ENCODE data around the gene PPDPF. TPM values are rescaled to one million over a fixed set of nuclear protein-coding genes. Genes with fewer than 3 reads are reported as not detected.

The PPDPF gene
- polyA plus RNA-seq, 1 donor (not counting 4 experiments of a cell fraction or from before 2014, with no cell fraction given): 8.8 TPM

DNA sequence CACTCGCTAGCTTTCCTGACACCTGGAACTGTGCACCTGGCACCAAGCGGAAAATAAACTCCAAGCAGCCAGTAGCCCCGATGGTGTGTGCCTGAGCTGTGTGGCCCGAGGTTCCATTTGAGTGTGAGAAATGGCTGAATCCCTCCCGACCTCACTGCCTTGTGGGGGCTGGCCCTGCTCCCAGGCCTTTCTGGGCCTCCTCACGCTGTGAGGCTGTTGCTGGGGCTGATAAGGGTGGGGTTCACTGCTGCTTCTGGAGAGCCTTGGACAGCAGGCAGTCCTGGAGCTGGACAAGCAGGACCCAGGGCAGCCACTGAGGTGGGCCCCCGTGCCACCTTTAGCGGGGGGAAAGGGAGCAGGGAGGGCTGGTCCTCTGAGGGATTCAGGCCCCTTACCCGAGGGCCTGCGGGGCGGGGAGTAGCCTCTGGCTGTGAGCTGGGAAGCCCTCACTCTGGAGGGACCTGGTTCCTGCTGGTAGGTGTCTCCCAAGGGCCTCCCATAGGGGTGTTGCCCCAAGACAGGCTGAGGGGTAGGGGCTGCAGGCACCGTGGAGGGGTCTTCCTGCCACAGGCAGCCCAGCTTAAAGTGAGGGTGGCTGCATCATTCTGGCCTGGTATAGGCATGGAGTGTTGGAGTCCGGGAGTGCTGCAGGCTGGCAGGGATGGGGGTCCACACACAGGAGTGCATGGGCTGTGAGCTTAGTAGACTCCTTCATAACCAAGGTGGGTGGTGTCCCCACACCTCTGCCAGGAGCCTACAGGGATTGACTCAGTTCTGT, 1.7 kb downstream of the PPDPF start:
- Histone ChIP-seq H3K27me3 (ENCODE audit: control insufficient read depth, extremely low read depth, insufficient read depth, low read length) (no peaks in the 10 kb centered on the region), H3K9me3 (ENCODE audit: control insufficient read depth, low read depth, low read length) (peaks cover 6% of the 10 kb centered on the region), H3K4me1 (ENCODE audit: control insufficient read depth, extremely low read depth, insufficient read depth, low read length) (peaks cover 10% of the 10 kb centered on the region), H3K27ac (ENCODE audit: control insufficient read depth, insufficient read depth, low read length) (no peak overlapping the region), H3K9ac (ENCODE audit: control insufficient read depth, extremely low read depth, insufficient read depth, low read length) (peak overlapping the region; percentile 4), H3K9me1 (ENCODE audit: control insufficient read depth, extremely low read depth, insufficient read depth, low read length) (no peaks in the 10 kb centered on the region), H3K79me2 (ENCODE audit: control insufficient read depth, insufficient read depth, low read length) (peaks cover 20% of the 10 kb centered on the region), H3K4me2 (ENCODE audit: control insufficient read depth, extremely low read depth, insufficient read depth, low read depth, low read length) (peak overlapping the region; percentile 53), H3K36me3 (ENCODE audit: control insufficient read depth in 2 of 2, extremely low read depth in 1 of 2, insufficient read depth in 2 of 2, low read length in 2 of 2) (peaks cover 11 to 19% of the 10 kb centered on the region in 2 experiments), H4K20me1 (ENCODE audit: control insufficient read depth, extremely low read depth, insufficient read depth, low read length) (peaks cover 16% of the 10 kb centered on the region), H2AFZ (ENCODE audit: control insufficient read depth, low read length) (no peak overlapping the region), H3K4me3 (ENCODE audit: control insufficient read depth in 2 of 3, extremely low read depth in 1 of 3, insufficient read depth in 2 of 3, low read depth in 1 of 3, low read length in 3 of 3) (peak overlapping the region; percentile 26 to 96 (median 72))
- dilution Hi-C loops (cut with MboI; ENCODE audit: extremely low pct_ligation_motif_present, low sequenced_read_pairs): no loop called here
- FAIRE-seq: no peak
- no peak for DNase-seq (ENCODE audit: low read depth, low spot score)
- no peak for TF ChIP-seq EZH2 (IDR thresholded peaks at IDR 0.05; ENCODE audit: low read length)
- TF ChIP-seq CTCF (optimal IDR thresholded peaks at IDR 0.05 in 1 of 3, IDR thresholded peaks at IDR 0.05 in 1 of 3, conservative IDR thresholded peaks at IDR 0.05 in 1 of 3; ENCODE audit: extremely low read depth in 1 of 3, insufficient read depth in 2 of 3, low read length in 3 of 3): no peak

- Histone ChIP-seq H3K9me1 (ENCODE audit: control insufficient read depth, extremely low read depth, insufficient read depth, low read length) (no peaks in the 10 kb centered on the region), H3K27ac (ENCODE audit: control insufficient read depth, insufficient read depth, low read length) (no peak overlapping the region), H3K4me2 (ENCODE audit: control insufficient read depth, extremely low read depth, insufficient read depth, low read depth, low read length) (no peak overlapping the region), H3K4me1 (ENCODE audit: control insufficient read depth, extremely low read depth, insufficient read depth, low read length) (peaks cover 10% of the 10 kb centered on the region), H3K4me3 (ENCODE audit: control insufficient read depth in 2 of 3, extremely low read depth in 1 of 3, insufficient read depth in 2 of 3, low read depth in 1 of 3, low read length in 3 of 3) (peak overlapping the region in 2 of 3 experiments; percentile 7 to 96), H3K79me2 (ENCODE audit: control insufficient read depth, insufficient read depth, low read length) (peaks cover 20% of the 10 kb centered on the region), H3K9ac (ENCODE audit: control insufficient read depth, extremely low read depth, insufficient read depth, low read length) (no peak overlapping the region), H3K9me3 (ENCODE audit: control insufficient read depth, low read depth, low read length) (peaks cover 6% of the 10 kb centered on the region), H4K20me1 (ENCODE audit: control insufficient read depth, extremely low read depth, insufficient read depth, low read length) (peaks cover 16% of the 10 kb centered on the region), H3K36me3 (ENCODE audit: control insufficient read depth in 2 of 2, extremely low read depth in 1 of 2, insufficient read depth in 2 of 2, low read length in 2 of 2) (peaks cover 11 to 20% of the 10 kb centered on the region in 2 experiments), H3K27me3 (ENCODE audit: control insufficient read depth, extremely low read depth, insufficient read depth, low read length) (no peaks in the 10 kb centered on the region), H2AFZ (ENCODE audit: control insufficient read depth, low read length) (no peak overlapping the region)
- TF ChIP-seq EZH2 (IDR thresholded peaks at IDR 0.05; ENCODE audit: low read length) (no peak), CTCF (optimal IDR thresholded peaks at IDR 0.05 in 1 of 3, IDR thresholded peaks at IDR 0.05 in 1 of 3, conservative IDR thresholded peaks at IDR 0.05 in 1 of 3; ENCODE audit: extremely low read depth in 1 of 3, insufficient read depth in 2 of 3, low read length in 3 of 3) (no peak)
- FAIRE-seq: no peak
- dilution Hi-C loops (cut with MboI; ENCODE audit: extremely low pct_ligation_motif_present, low sequenced_read_pairs): no loop called here
- DNase-seq (ENCODE audit: low read depth, low spot score): no peak
Measured at GRCh38 chr20:63522981-63523611, 2.5 kb downstream of the PPDPF start.
